Measurements from ENCODE around the gene PRR14.
"Not testable (repeated sequence)": the region's sequence is repeated elsewhere in the genome, so short reads cannot be mapped to it uniquely, and the experiment has no call there.

PRR14 gene

GRCh38 chr16:30698816-30699614 lies 48.3 kb downstream of the PRR14 start, which contains the start of gene SRCAP:
SRCAP (plus strand) TSS chr16:30699171; CDS start chr16:30700825, 1,654 bp downstream.
- ChIA-PET CTCF (no interaction called here), POLR2A (interaction anchor here (0.5 to 3.7 kb wide), 25 partner anchors 9 to 345 kb away, joined by 3 to 57 read pairs (median 4); partner anchors contain the start of genes DCTPP1, FBRS, PHKG2 and PRR14)

GRCh38 chr16:30699615-30700099 lies 48.9 kb downstream of the PRR14 start:
- ChIA-PET POLR2A (interaction anchor here (0.8 to 1.8 kb wide), 5 partner anchors 9 to 88 kb away, joined by 3 to 8 read pairs (median 5); partner anchors contain the start of genes PHKG2 and ZNF629), CTCF (no interaction called here)
- DNase-seq (ENCODE audit: extremely low spot score), result peak; percentile 16
- no peak for TF ChIP-seq FOXK2 (IDR thresholded peaks at IDR 0.05)
- TF ChIP-seq SP1 (IDR thresholded peaks at IDR 0.05), result no peak
- peak; percentile 12; the same call in 1 of the 2 replicates for TF ChIP-seq ELF4 (IDR thresholded peaks at IDR 0.05)
- no peak for TF ChIP-seq ARNT (IDR thresholded peaks at IDR 0.05)
- 0 out of 2 replicates have a peak, but pooled peaks have one; percentile 4 for TF ChIP-seq CTBP1 (IDR thresholded peaks at IDR 0.05; ENCODE audit: borderline replicate concordance)
- peak; percentile 1; the same call in 1 of the 2 replicates for TF ChIP-seq L3MBTL2 (conservative IDR thresholded peaks at IDR 0.05)
- TF ChIP-seq TARDBP (IDR thresholded peaks at IDR 0.05), result no peak
- TF ChIP-seq PKNOX1 (IDR thresholded peaks at IDR 0.05), result no peak
- TF ChIP-seq SUZ12 (IDR thresholded peaks at IDR 0.05), result no peak

More at GRCh38 chr16:30698816-30699614, 48.3 kb downstream of the PRR14 start, which contains the start of gene SRCAP:
- 0 out of 2 replicates have a peak, but pooled peaks have one; percentile 18 for TF ChIP-seq ELF4 (IDR thresholded peaks at IDR 0.05)
- TF ChIP-seq L3MBTL2 (conservative IDR thresholded peaks at IDR 0.05), result 0 out of 2 replicates have a peak, but pooled peaks have one; percentile 28
- peak; percentile 50; the same call in 1 of the 2 replicates for TF ChIP-seq LEF1 (IDR thresholded peaks at IDR 0.05; ENCODE audit: borderline replicate concordance)
- no peak for TF ChIP-seq SP1 (IDR thresholded peaks at IDR 0.05)
- DNase-seq (ENCODE audit: extremely low spot score), result peak; percentile 97

- DNase-seq (ENCODE audit: extremely low spot score), result no peak
- TF ChIP-seq CTBP1 (IDR thresholded peaks at IDR 0.05; ENCODE audit: borderline replicate concordance), result no peak
- TF ChIP-seq PKNOX1 (IDR thresholded peaks at IDR 0.05), result no peak
- TF ChIP-seq SP1 (IDR thresholded peaks at IDR 0.05), result no peak
- TF ChIP-seq L3MBTL2 (conservative IDR thresholded peaks at IDR 0.05), result no peak
- no peak for TF ChIP-seq SUZ12 (IDR thresholded peaks at IDR 0.05)
- TF ChIP-seq FOXK2 (IDR thresholded peaks at IDR 0.05), result no peak
- CTCF ChIA-PET, result no interaction called here
- POLR2A ChIA-PET, result interaction anchor here (1.2 kb wide), 1 partner anchor 35 kb away, joined by 3 read pairs; no protein-coding TSS in a partner anchor
Measured at GRCh38 chr16:30700491-30700890, 49.7 kb downstream of the PRR14 start.

- ChIA-PET CTCF (no interaction called here), POLR2A (interaction anchor here (1.2 kb wide), 1 partner anchor 36 kb away, joined by 3 read pairs; no protein-coding TSS in a partner anchor)
- TF ChIP-seq PKNOX1 (IDR thresholded peaks at IDR 0.05), result no peak
- no peak for TF ChIP-seq BHLHE40 (IDR thresholded peaks at IDR 0.05; ENCODE audit: borderline replicate concordance)
- TF ChIP-seq SP1 (IDR thresholded peaks at IDR 0.05), result no peak
- no peak for TF ChIP-seq L3MBTL2 (conservative IDR thresholded peaks at IDR 0.05)
- TF ChIP-seq ZNF384 (IDR thresholded peaks at IDR 0.05), result no peak
- no peak for DNase-seq (ENCODE audit: extremely low spot score)
Measured at GRCh38 chr16:30700971-30701370, 50.2 kb downstream of the PRR14 start.

GRCh38 chr16:30703071-30703470 lies 52.3 kb downstream of the PRR14 start:
- CTCF ChIA-PET; POLR2A ChIA-PET; DNase-seq (ENCODE audit: extremely low spot score): not testable (repeated sequence)

- no peak for DNase-seq (ENCODE audit: extremely low spot score)
- POLR2A ChIA-PET, result interaction anchor here (1.1 kb wide), 1 partner anchor 43 kb away, joined by 3 read pairs; no protein-coding TSS in a partner anchor
Measured at GRCh38 chr16:30703971-30704370, 53.2 kb downstream of the PRR14 start.

More at GRCh38 chr16:30703971-30704370, 53.2 kb downstream of the PRR14 start:
- CTCF ChIA-PET, result no interaction called here
- no peak for TF ChIP-seq HDGF (IDR thresholded peaks at IDR 0.05; ENCODE audit: borderline replicate concordance)

Measured in HEK293T (cell line).